Coronary artery (tissue), 2 donors: ENCODE measurements around the gene ZNF519.
"Not testable (repeated sequence)": the region's sequence is repeated elsewhere in the genome, so short reads cannot be mapped to it uniquely, and the experiment has no call there.

ENCODE experiments used
- DNase-seq: peaks from one replicate; pipeline ENCODE4 v3.0.0-alpha.2; 2017; ENCODE audit warnings: low spot score
- H3K27ac ChIP-seq, 2 donors: fragments of 200-600 bp; sonication (generic); one replicate each; pipeline ENCODE4 v1.5.1; 2016 to 2019
- H3K4me3 ChIP-seq: fragments of 200-600 bp; sonication (generic); 2 replicates; pipeline ENCODE4 v1.5.1; 2016; ENCODE audit warnings: mild to moderate bottlenecking, moderate library complexity
- TF ChIP-seq, protein P1 (sequence below): fragments of 200-600 bp; sonication (generic); IDR thresholded peaks from one replicate; pipeline ENCODE4 v1.5.1; 2019; ENCODE audit warnings: antibody characterized with exemption

Gene ZNF519

GRCh38 chr18:14132271-14132700, at the start of gene ZNF519:
TSS of gene ZNF519 (minus strand) at chr18:14132435. CDS start at chr18:14132277, 158 bp downstream.
- Histone ChIP-seq H3K4me3 (peak within 1 kb of the TSS; percentile 71), H3K27ac (peak within 1 kb of the TSS; percentile 50 to 71)
- DNase-seq: peak; percentile 94

DNA sequence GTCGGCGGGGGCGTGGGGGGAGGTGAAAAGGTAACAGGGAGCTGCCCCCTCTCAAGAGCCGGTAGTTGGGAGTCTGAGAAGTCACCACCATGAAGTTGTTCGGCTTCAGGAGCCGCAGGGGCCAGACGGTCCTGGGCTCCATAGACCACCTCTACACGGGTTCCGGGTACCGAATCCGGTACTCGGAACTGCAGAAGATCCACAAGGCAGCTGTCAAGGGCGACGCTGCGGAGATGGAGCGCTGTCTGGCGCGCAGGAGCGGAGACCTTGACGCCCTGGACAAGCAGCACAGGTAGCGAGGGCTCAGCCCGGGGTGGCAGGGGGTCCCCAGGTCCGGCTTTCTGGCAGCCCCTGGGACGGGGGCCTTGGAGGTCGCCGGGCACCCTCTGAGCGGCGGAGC, 47.1 kb upstream of the ZNF519 start:
- H3K27ac ChIP-seq: no peak overlapping the region
- no peak for DNase-seq

DNA sequence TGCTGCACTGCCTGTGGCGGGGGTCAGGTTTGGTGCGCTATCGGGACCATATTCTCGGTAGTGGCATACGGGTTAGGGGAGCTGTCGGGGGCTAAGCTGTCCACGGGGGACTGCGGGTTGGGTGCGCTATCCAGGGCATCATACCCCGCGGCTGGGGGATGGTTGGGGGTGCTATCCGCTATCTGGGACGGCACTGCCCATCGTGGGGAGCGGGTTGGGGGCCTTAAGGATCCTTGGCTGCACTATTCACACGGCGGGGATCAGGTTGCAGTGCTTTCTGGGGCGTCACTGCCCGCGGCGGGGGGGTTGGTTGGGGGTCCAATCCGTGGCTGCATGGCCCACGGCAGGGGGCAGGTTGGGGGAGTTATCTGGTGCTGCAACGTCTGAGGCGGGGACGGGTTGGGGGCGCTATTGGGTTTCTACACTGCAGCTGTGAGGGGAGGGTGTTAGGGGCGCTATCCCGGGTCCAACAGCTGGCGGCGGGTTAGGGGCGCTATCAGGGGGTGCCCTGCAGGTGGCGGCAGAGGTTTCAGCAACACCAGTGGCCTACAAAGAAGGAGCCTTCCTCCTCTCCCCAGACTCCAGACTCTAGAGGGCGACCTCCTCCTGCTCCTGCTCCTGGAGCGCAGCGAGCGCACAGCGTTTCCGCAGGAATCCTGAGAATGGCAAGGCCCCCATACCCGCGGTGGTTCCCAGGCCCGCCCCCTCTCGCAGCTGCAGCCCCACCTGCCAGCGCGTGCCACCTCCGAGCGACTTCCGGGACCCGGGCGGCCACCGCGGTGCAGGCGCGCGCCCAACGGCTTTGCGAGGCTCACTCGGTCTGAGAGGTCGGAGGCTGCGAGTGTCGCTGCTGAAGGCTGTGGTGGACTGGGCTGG, 46.3 kb upstream of the ZNF519 start:
- DNase-seq, H3K27ac ChIP-seq: not testable (repeated sequence)
- H3K4me3 ChIP-seq: peak overlapping the region; percentile 56
- TF ChIP-seq, protein P1, sequence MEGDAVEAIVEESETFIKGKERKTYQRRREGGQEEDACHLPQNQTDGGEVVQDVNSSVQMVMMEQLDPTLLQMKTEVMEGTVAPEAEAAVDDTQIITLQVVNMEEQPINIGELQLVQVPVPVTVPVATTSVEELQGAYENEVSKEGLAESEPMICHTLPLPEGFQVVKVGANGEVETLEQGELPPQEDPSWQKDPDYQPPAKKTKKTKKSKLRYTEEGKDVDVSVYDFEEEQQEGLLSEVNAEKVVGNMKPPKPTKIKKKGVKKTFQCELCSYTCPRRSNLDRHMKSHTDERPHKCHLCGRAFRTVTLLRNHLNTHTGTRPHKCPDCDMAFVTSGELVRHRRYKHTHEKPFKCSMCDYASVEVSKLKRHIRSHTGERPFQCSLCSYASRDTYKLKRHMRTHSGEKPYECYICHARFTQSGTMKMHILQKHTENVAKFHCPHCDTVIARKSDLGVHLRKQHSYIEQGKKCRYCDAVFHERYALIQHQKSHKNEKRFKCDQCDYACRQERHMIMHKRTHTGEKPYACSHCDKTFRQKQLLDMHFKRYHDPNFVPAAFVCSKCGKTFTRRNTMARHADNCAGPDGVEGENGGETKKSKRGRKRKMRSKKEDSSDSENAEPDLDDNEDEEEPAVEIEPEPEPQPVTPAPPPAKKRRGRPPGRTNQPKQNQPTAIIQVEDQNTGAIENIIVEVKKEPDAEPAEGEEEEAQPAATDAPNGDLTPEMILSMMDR: peak; percentile 16

More for the DNA sequence above, 47.1 kb upstream of the ZNF519 start:
- TF ChIP-seq, protein P1: no peak
- peak overlapping the region; percentile 56 for H3K4me3 ChIP-seq

DNA sequence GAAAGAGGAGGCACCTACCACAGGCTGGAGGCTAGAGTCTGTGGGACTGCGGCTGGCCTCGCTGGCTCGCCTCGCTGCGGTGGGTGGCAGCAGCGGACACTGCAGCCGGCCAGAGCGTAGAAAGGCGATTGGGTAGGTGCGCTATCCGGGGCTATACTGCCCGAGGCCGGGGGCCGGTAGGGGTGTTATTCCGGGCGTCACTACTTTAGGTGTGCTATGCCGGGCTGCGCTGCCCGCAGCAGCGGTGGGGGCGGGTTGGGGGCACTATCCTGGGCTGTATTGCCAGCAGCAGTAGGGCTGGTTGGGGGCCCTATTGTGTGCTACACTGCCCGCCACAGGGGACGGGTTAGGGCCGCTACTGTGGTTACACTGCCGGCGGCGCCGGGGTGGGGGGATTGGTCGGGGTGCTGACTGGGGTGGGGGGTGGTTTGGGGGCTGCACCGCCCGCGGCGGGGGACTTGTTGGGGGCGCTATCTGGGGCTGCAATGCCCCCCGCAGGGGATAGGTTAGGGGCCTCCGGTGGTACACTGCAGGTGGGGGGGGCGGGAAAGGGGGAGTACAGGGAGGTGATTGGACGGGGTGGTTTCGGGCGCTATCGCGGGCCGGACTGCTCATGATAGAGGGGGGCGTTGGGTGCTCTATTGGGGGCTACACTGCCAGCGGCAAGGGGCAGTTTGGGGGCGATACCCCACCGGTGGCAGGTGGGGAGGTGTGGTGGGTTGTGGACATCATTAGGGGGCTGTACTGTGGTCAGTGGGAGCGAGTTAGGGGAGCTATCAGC, 45.5 kb upstream of the ZNF519 start:
- not testable (repeated sequence) for DNase-seq, H3K4me3 ChIP-seq, H3K27ac ChIP-seq

- H3K4me3 ChIP-seq, H3K27ac ChIP-seq, DNase-seq: not testable (repeated sequence)
These were observed 43.2 kb upstream of the ZNF519 start for GRCh38 chr18:14175404-14175803.

GRCh38 chr18:14174706-14175085, 42.5 kb upstream of the ZNF519 start:
- H3K4me3 ChIP-seq: no peak overlapping the region
- no peak overlapping the region for H3K27ac ChIP-seq
- peak; percentile 71 for DNase-seq
- TF ChIP-seq, protein P1: no peak

DNA sequence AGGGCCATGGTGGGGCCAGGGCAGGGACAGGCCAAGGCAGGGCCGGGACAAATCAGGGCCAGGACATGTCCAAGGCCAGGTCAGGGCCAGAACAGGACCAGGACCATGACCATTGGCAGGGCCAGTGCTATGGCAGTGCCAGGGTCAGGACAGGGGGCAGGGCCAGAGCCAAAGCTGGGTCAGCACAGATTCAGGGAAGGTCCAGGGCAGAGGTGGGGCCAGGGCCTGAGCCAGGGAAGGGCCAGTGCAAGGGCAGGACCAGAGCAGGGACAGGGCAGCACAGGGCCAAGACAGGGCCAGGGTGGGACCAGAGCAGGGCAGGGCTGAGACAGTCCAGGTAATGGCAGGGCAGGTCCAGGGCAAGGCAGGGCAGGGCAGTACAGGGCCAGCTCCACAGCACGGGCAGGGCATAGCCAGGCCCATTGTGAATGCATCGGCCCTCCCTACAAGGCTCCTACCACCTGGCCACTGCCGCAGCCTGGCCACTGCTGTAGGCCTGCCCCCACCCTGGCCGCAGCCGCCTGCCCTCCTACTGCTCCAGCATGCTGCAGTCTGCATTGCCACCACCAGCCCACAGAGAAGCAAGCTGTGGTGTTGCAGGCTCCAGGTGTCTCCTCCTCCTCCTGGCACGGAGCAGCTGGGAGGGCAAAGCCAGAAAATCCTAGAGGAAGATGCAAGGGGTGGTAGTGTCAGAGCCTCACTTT, 41.9 kb upstream of the ZNF519 start:
- H3K4me3 ChIP-seq, H3K27ac ChIP-seq: not testable (repeated sequence)
- DNase-seq: peak; percentile 59

- H3K27ac ChIP-seq, DNase-seq, H3K4me3 ChIP-seq: not testable (repeated sequence)
These were observed 41.1 kb upstream of the ZNF519 start for GRCh38 chr18:14173116-14173951.

- H3K27ac ChIP-seq, DNase-seq, H3K4me3 ChIP-seq: not testable (repeated sequence)
These were observed 40.2 kb upstream of the ZNF519 start for GRCh38 chr18:14172142-14173115.

DNA sequence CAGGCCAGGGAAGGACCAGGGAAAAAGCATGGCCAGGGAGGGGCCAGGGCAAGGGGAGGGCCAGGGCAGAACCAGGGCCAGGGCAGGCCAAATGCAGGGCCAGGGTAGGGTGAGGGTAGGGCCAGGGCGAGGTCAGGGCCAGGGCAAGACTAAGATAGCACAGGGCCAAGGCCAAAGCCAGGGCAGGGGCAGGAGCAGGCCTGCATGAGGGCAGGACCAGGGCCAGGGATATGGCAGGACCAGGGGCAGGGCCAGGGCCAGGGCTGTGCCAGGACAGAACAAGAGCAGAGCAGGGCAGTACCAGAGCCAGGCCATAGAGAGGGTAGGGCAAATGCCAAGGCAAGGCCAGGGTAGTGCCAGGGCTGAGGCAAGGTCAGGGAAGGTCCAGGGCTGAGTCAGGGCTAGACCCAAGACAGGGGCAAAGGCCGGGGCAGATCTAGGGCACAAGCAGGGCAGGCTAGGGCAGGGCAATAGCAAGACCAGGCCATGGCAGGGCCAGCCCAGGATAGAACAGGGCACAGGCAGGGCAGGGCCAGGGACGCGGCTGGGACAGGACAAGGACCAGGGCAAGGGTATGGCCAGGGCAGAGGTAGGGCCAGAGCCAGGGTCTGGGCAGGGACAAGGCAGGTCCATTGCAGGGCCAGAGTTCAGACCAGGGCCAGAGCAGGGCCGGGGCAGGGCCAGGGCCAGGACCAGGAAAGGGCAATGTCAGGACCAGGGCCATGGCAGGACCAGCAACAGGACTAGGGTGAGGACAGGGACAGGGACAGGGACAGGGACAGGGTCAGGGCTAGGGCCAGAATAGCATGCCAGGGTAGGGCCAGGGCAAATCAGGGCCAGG, 39.3 kb upstream of the ZNF519 start:
- H3K4me3 ChIP-seq, DNase-seq, H3K27ac ChIP-seq: not testable (repeated sequence)

DNA sequence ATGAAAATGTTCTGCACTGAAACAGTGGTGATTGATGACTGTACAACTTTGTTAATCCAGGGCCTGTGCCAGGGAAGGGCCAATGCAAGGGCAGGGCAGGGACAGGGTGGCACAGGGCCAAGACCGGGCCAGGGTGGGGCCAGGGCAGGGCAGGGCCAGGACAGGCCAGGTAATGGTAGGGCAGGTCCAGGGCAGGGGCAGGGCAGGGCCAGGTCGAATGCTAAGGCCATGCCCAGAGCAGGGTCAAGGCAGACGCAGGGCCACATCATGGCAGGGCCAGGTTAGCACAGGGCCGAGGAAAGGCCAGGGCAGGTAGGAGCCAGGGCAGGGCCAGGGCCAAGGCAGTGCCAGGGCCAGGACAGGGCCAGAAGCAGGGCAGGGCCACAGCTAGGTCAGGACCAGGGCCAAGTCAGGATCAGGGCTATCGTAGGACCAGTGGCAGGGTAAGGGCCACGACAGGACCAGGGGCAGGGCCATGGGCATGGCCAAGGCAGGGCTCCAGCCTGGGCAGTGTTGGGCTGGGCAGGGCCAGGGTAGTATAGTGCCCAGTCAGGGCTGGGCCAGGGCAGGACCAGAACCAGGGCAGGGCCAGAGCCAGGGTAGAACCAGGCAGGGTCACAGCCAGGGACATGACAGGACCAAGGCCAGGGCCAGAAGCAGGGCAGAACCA, 38.3 kb upstream of the ZNF519 start:
- not testable (repeated sequence) for H3K27ac ChIP-seq
- DNase-seq: peak; percentile 57

GRCh38 chr18:14162915-14163314, 30.7 kb upstream of the ZNF519 start:
- peak; percentile 36 for DNase-seq
- not testable (repeated sequence) for H3K4me3 ChIP-seq, H3K27ac ChIP-seq

More for the DNA sequence above, 38.3 kb upstream of the ZNF519 start:
- not testable (repeated sequence) for H3K4me3 ChIP-seq
